NCI-H1092 treated with DMSO at 0.1 percent for 48 hours (cell line): ENCODE measurements around the gene ULK4.
"Not testable (repeated sequence)": the region's sequence is repeated elsewhere in the genome, so short reads cannot be mapped to it uniquely, and the experiment has no call there.

ENCODE experiments used
- DNase-seq: peaks from one replicate; lab custom pipeline; 2025; lab: John Stamatoyannopoulos, UW

Gene ULK4

DNA sequence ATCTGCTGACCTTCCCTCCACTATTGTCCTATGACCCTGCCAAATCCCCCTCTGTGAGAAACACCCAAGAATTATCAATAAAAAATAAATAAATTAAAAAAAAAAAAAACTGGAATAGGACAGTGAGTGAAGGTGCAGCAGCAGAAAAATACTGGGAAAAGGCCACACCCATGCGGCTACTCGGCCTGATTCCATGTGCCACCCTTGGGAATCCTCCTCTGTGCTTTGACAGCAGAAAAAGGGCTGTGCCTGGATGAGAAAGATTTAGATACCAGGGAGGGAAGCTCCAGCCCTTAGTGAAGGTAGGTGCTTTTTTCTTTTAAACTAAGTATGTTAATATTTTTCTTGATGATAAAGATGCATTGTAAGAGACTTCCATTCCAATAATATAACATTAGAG lies 654.8 kb downstream of the ULK4 start:
- DNase-seq: no peak

DNA sequence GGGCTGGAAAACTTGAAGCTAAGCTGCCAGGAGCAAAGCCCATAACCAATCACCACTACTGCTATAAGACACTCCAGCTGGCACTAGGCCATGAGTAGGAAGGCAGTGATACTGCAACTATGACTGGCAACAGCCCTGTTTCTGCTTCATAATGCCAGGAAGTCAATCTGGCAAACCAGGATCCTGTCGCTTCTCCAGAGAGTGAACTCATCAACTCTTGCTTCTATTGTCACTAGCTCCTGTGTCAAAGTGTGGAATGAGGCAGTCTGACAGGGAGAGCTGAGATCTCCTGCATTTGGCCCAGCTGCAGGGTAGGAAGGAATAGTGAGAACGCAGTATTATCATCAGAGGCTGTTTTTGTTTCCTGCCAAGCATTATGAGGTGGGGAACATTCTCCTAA lies 657.3 kb downstream of the ULK4 start:
- DNase-seq: no peak

DNA sequence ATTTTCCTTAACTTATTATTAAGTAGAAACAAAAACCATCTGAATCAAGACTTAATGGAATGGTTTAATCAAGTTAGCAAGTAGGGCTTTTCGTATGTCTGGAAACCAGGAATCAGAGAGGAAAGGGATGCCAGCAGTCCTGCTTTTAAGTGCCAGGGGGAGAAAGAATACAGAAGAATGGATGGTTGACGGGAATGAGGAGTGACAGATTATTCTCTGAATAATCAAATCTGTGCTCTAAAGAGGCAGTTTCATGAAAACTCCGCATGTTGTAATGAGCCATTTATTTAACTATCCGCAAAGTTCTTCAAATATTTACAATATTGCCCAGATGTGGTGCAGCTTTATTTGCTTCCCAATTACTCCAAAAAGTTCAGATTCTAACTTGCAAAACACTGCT lies 659.6 kb downstream of the ULK4 start:
- no peak for DNase-seq

DNA sequence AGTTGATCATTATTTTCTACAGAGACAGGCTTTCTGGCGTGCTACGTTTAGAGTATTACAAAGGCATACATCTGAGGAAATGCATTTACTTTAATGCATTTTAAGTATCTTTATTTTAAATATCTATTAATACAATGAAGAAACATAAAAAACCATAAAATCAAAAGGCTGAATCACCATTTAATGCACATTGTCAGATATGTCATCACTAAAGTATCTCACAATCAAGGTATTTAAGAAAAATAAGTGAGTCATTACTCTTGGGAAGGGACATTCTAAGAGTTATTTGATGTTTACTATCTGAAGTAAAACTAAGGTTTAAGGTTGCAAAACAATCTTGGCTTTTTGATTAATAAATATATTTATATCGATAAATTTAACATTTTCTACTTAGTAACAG lies 660.4 kb downstream of the ULK4 start:
- DNase-seq: no peak

DNA sequence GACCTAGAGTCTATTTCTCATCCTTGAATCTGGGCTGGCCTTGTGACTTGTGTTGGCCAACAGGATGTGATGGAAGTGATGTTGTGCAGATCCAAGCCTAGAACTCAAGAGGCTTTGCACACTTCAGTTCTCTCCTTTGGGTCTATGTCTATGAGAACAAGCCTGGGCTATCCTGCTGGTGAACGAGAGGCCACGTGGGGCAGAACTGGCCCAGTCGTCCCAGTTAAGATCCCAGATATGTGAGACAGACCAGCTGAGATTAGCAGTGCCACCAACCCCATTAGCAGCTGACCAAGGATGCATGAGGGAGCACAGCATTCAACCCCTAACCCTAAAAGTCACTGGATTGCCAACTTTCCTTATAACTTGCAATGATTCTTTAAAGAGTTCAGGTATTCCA lies 662.9 kb downstream of the ULK4 start:
- no peak for DNase-seq

DNA sequence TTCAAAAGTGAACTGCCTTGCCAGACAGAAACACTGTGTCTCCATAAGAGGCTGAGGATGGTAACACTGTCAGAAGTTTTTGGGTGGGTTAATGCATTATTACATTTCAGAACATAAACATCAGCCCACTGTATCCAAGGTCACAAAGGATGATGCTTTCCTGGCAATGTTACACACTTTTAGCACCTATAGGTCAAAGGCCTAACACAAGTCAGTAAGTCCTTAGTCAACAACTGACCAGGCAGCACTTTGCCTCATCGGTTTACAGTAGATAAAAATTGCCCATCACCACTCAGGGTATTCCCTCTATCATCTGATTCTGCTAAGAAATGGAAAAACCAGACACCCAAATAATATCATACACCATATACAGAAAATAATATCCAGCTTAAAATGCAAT lies 664.2 kb downstream of the ULK4 start:
- no peak for DNase-seq

DNA sequence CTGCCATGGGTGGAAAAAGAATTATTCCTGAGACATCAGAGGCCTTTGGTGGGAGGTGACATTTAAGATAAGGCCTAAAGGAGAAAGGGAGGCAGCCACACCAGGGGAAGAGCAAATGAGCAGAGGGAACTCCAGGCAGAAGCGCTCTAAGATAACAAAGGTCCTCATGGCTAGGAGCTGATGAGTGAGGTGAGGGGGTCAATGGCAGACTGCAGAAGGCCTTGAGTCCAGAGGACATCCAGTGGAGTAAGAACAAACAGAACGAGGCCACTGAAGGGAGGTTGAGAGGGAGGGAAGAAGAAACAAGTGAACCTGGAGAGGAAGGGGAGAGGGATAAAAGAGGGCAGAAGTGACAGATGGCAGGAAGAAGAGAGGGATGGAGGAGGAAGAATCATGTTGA lies 665.3 kb downstream of the ULK4 start:
- no peak for DNase-seq

DNA sequence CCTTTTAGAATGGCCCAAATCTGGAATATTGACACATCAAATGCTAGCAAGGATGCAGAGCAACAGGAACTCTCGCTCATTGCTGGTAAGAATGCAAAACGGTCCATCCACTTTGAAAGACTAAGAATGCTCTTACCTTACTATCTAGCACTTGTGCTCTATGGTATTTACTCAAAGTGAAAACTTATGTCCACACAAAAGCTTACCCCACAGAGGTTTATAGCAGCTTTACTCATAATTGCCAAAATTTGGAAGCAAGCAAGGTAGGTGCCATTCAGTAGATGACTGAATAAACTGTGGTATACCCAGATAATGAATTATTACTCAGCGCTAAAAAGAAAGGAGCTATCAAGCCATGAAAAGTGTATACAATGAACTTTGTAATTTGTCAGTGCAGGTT lies 666.2 kb downstream of the ULK4 start:
- no peak for DNase-seq

DNA sequence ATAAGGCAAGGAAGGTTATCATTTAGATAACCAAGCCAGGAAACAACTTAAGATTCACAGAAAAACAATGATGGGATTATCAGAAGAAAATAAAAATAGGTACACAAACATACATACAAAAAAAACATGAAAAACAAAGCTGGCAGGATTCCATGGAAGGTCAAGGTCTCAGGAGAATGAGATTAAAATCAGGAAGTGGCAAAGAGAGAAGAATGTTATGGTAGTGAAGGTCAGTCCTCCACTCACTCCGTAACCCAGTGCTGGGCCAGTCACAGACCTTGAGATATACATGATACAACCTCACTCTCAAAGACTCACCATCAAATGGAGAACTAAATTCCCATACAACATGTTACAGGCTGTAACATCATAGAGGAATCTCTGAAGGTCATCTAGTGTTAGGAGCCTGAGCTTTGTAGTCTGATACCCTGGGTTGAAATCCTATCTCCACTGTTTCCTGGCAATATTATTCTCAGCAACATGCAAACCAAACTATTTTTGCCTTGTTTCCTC lies 668.7 kb downstream of the ULK4 start:
- no peak for DNase-seq

DNA sequence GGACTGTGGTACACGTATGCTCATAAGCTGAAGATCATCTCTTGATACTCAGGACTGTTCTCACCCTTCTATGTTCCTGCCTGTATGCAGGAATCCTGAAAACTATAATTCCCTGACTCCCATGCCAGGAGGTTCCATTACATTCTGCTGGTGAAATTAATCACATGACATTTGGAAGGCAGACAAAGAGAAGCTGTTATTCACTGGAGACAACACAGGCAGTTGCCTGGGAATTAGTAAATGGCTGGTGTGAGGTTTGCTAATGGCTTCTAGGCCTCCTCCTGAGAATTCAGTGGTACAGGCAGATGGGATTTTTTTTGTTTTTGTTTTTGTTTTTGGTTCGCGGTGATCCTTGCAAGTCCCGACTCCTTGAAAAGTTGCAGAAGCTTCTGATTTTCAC lies 671.2 kb downstream of the ULK4 start:
- no peak for DNase-seq

DNA sequence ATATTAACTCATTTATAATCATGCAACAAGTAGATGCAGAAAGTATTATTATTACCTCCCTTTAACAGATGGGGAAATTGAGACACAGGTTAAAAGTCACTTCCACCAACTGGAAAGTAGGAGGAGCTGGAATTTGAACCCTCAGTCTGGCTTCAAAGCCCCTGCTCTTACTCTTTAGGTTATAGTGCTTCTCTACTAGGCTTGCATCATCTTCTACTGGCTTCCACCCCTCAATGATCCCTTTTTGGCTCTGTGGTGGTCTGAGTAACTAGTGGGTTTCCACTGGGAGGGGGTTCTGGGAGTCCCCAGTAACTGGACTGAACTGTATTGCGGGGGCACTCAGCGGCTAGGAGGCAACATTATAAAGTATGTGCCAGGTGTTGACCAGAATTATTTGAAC lies 671.6 kb downstream of the ULK4 start:
- no peak for DNase-seq

DNA sequence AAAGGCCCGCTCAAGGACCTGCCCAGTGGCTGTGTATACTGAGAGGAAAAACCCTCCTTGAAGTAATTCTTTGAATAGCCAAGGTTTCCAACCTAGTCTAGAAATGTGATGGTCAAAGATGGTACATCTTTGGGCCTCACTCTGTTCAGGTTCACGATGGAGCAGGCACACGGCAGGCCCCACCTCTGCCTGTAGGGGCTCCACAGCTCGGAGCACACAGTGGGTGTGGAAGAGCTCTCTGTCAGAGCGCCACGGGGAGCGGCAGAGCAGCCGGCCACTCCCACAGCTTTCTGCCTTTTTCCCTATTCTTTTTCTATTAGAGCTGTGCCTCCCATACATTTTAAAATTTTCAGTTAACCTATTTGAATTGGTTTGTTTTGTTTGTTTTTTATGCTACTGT lies 673.1 kb downstream of the ULK4 start:
- DNase-seq: no peak

DNA sequence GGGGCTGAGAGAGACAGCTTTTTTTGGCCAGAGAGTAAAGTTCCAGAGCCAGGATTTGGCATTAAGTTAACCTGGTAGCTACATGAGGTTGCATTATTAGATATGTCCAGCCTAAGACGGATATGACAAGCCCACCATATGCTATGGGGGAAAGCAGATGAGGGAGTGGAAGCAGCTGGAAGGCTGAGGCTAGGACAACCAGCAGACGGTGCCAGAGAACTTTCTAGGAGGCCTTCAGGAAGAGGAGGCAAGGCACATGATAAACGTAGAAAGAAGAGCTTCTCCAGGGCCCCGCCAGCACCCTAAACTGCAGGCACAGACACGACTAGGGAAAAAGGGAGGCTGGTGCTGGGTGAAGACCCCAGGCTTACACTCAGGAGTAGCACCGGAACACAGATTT lies 675.6 kb downstream of the ULK4 start:
- DNase-seq: no peak

DNA sequence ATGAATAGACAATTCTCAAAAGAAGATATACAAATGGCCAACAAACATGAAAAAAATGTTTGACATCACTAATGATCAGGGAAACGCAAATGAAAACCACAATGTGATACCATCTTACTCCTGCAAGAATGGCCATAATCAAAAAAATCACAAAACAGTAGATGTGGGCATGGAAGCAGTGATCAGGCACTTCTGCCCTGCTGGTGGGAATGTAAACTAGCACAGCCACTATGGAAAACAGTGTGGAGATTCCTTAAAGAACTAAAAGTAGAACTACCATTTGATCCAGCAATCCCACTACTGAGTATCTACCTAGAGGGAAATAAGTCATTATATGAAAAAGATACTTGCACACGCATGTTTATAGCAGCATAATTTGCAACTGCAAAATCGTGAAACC lies 677.0 kb downstream of the ULK4 start:
- not testable (repeated sequence) for DNase-seq

DNA sequence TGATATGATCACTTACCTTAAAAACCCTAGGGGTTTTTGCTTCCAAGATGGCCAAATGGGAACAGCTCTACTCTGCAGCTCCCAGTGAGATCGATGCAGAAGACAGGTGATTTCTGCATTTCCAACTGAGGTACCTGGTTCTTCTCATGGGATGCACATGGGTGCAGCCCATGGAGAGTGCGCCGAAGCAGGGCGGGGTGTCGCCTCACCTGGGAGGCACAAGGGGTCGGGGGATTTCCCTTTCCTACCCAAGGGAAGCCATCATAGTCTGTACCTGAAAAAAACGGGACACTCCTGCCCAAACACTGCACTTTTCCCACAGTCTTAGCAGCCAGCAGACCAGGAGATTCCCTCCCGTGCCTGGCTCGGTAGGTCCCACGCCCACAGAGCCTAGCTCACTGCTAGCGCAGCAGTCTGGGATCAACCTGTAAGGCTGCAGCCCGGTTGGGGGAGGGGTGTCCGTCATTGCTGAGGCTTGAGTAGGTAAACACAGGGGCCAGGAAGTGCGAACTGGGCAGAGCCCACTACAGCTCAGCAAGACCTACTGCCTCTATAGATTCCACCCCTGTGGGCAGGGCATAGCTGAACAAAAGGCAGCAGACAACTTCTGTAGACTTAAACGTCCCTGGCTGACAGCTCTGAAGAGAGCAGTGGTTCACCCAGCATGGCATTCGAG lies 684.0 kb downstream of the ULK4 start:
- no peak for DNase-seq

DNA sequence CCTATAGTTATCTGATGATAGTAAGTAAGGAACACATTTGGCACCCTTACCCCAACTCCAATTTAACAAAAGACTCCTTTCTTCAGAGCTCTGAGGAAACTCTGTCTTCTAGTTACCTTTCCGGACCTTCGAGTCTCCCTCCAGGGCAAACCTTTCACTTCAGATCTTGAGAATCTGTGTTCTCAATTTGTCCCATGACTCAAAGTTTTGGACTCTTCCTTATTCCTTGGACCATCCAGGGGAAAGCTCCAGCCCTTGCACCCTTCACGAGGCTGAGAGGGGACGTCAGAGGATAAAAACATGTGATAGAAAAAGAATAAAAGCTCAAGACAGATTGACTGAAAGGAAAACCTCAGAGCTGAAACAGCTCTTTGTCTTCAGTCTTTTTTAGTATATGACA lies 685.7 kb downstream of the ULK4 start:
- DNase-seq: no peak

DNA sequence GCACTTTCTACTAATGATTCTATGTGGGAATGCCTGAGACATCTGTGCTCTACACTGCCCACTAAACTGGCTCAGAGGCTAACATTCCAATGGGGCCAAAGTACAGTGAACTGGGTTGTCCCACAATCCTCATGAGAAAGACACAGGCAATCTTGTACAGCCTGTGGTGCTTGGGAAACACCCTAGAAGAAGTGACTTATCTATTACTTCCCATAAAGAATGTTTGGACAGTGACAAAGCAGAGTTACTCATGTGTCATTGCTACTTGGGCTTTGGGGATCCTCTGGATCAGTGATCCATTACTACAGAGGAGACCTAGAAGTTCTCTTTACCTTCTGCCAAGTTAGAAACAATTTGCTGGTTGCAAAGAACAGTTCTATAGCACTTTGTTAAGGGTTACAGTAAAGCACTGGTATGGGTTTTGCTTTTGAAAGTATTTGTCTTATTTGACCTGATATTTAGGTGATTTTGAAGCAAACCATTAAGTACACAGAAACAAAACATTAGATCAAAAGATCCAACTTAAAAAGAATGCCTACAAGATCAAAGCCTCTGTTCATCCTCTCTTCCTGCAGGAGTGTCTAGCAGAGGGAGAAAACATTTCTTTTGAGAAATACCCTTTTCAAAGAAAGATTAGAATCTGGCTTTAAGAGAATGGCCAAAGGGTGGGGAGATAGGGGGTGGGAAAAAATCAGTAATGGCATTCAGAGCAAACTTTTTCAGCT lies 686.8 kb downstream of the ULK4 start:
- no peak for DNase-seq

DNA sequence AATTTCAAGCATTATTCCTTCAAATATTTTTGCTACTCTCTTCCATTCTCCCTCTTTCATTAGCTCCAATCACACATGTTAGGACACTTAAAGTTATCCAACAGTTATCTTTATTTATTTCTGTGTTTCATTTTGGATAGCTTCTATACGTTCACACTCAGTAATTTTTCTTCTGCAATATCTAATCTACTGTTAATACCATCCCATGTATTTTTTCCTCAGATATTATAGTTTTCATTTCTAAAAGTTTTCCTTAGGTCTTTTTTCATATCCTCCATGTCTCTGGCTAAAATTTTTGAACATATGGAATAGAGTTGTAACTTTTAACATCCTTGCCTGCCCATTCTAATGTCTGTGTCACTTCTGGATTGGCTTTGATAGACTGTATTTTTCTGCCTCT lies 689.2 kb downstream of the ULK4 start:
- no peak for DNase-seq

DNA sequence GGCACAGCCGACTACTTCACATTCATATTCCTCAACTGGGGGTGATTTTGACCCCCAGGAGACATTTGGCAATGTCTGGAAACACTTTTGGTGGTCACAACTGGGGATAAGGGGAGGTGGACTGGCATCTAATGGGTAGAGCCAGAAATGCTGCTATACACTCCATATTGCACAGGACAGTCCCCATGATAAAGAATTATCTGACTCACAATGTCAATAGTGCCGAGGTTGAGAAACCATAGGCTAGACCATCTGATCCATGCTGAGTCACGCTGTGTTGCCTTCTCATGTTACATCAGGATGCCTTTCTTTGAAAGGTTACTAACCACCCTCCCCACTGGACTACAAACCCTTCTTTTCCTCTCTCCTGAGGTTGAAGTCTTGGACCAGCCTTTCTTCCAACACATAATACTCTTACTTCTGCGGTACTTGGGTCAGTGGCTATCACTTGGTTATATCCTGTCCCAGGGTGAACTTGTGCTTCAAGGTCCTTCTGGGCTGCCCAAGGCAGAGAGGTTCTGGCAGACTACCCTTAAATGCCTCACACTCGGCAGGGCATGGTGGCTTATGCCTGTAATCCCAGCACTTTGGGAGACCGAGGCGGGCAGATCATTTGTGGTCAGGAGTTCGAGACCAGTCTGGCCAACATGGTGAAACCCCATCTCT lies 693.8 kb downstream of the ULK4 start:
- no peak for DNase-seq

DNA sequence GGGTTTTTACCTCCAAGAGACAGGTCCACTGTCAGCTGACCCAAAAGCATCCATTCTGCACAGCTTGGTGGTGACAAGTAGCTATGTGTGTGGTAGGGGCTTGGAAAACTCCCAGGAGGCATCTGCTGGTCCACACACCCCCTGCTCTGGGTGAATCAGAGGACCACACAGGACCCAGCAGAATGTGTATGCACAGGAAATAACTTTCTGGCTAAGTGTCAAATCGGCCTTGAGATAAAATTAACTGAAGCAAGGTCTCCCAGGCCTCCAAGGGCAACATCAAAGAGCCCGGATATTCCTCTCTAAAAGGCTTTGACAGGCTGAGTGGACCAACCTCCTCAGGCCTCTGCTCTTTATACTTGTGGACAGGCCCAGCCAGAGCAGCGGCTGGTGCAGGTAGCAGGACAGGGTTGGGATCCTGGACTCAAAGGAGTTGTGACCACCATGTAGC lies 696.1 kb downstream of the ULK4 start:
- DNase-seq: no peak

DNA sequence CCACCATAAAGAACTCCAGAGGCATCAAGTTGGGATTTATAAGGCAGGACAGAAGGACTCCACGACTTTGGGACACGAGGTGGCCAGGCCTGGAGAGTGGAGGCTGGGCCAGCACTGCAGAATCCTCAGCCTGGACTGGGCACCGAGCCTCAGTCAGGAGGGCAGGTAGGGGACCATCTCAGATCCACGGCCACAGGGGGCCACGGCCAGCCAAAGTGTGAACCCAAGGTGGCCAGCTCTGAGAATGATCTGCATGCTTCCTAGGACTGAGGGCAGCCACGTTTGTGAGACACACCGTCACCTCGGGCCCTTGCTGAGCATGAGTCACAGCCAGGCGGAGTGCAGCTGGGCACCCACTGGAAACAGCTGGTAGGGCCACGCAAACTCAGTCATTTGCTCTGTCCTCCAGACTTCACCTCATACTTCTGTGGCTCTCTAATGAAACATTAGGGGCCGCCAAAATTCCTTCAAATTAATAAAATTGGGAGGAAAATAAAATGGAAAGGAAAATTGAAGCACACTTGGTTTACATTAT lies 696.8 kb downstream of the ULK4 start:
- no peak for DNase-seq

DNA sequence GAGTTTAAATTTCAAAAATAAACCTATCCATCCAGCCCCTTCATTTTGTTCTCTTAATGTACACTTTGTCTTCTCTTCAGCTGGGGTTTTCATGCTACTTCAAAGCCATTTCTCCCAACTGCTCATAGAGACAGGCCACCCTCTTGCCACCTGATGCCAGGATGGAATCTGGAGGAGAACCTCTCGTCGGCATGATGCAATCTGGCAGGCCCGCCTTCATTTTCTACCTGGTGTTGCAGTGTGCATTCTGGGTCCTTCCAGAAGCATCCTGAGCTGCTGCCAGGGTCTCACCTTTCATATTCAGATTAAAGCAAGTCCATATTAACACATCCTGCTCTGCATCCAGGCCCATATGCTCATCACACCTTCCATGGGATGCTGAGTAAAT lies 701.8 kb downstream of the ULK4 start:
- DNase-seq: no peak

DNA sequence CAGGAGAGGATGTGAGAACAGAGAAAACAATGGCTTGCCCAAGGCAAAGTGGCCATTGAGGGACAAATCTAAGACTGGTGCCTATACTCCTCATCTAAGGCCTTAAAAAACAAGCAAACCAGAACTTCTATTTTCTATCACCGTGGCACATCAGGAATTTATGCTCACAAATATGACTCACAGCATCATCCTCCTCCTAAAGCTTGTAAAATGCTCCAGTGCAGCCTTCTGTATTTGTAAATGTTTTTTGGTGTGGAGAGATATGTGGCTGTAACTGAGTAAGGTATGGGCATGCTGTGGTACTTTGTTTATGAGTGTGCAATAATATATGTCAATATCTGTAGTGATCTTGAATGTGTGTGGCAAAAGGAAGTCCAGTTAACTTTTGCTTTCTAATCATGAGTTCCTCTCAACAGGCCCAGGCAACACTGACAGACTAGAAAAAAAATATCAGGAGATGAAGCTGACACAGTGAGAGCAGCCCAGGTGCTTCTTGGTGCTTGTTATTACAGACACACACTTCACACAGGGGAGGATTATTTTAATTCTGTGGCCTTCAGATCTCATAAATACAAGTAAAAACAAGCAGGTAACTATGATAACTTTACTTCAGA lies 702.3 kb downstream of the ULK4 start:
- no peak for DNase-seq
